Measurements from ENCODE around the gene PAPPA. TPM values are rescaled to one million over a fixed set of nuclear protein-coding genes. Genes with fewer than 3 reads are reported as not detected.

Gene PAPPA
- total RNA-seq, 1 experiment from 2014 or later = 2.5 TPM

GRCh38 chr9:116278326-116278725 lies 124.7 kb downstream of the PAPPA start:
- Histone ChIP-seq H3K36me3 (no peaks in the 10 kb centered on the region), H3K4me3 (no peak overlapping the region), H3K27ac (no peak overlapping the region), H3K27me3 (no peaks in the 10 kb centered on the region), H3K9me3 (replicated peaks) (no peaks in the 10 kb centered on the region), H3K4me1 (peaks cover 6% of the 10 kb centered on the region; the same call in 1 of the 2 replicates)
- DNase-seq = no peak

GRCh38 chr9:116279230-116279629 lies 125.6 kb downstream of the PAPPA start:
- no peak overlapping the region for H3K4me3 ChIP-seq
- DNase-seq = no peak
- H3K36me3 ChIP-seq = no peaks in the 10 kb centered on the region
- H3K9me3 ChIP-seq (replicated peaks) = no peaks in the 10 kb centered on the region
- H3K27me3 ChIP-seq = no peaks in the 10 kb centered on the region
- H3K27ac ChIP-seq = no peak overlapping the region
- H3K4me1 ChIP-seq = peaks cover 6% of the 10 kb centered on the region; the same call in 1 of the 2 replicates

GRCh38 chr9:116280529-116280928 lies 126.9 kb downstream of the PAPPA start:
- Histone ChIP-seq H3K36me3 (no peaks in the 10 kb centered on the region), H3K27ac (no peak overlapping the region), H3K4me1 (peaks cover 5% of the 10 kb centered on the region; the same call in 1 of the 2 replicates), H3K4me3 (no peak overlapping the region), H3K9me3 (replicated peaks) (no peaks in the 10 kb centered on the region), H3K27me3 (no peaks in the 10 kb centered on the region)
- peak in 1 of 2 experiments; percentile 6 for DNase-seq

GRCh38 chr9:116282597-116282996 lies 129.0 kb downstream of the PAPPA start:
- no peak overlapping the region for H3K27ac ChIP-seq
- H3K27me3 ChIP-seq = no peaks in the 10 kb centered on the region
- DNase-seq = no peak
- no peaks in the 10 kb centered on the region for H3K36me3 ChIP-seq
- no peak overlapping the region for H3K4me3 ChIP-seq
- H3K4me1 ChIP-seq = no peaks in the 10 kb centered on the region
- no peaks in the 10 kb centered on the region for H3K9me3 ChIP-seq (replicated peaks)

GRCh38 chr9:116284518-116284917 lies 130.9 kb downstream of the PAPPA start:
- DNase-seq = no peak
- no peaks in the 10 kb centered on the region for H3K4me1 ChIP-seq
- H3K4me3 ChIP-seq = no peak overlapping the region
- H3K9me3 ChIP-seq (replicated peaks) = no peaks in the 10 kb centered on the region
- no peaks in the 10 kb centered on the region for H3K27me3 ChIP-seq
- no peak overlapping the region for H3K27ac ChIP-seq
- H3K36me3 ChIP-seq = no peaks in the 10 kb centered on the region

- Histone ChIP-seq H3K27me3 (no peaks in the 10 kb centered on the region), H3K36me3 (no peaks in the 10 kb centered on the region)
Measured at GRCh38 chr9:116285320-116285719, 131.7 kb downstream of the PAPPA start.

GRCh38 chr9:116286297-116286696 lies 132.7 kb downstream of the PAPPA start:
- Histone ChIP-seq H3K4me3 (no peak overlapping the region), H3K4me1 (no peaks in the 10 kb centered on the region), H3K27me3 (no peaks in the 10 kb centered on the region), H3K36me3 (no peaks in the 10 kb centered on the region), H3K27ac (no peak overlapping the region), H3K9me3 (replicated peaks) (no peaks in the 10 kb centered on the region)
- DNase-seq = no peak

More at GRCh38 chr9:116285320-116285719, 131.7 kb downstream of the PAPPA start:
- H3K9me3 ChIP-seq (replicated peaks) = no peaks in the 10 kb centered on the region
- H3K27ac ChIP-seq = no peak overlapping the region
- no peak for DNase-seq
- H3K4me3 ChIP-seq = no peak overlapping the region
- H3K4me1 ChIP-seq = no peaks in the 10 kb centered on the region

- no peaks in the 10 kb centered on the region for H3K27me3 ChIP-seq
- no peaks in the 10 kb centered on the region for H3K9me3 ChIP-seq (replicated peaks)
- no peak overlapping the region for H3K4me3 ChIP-seq
- H3K27ac ChIP-seq = no peak overlapping the region
- no peak for DNase-seq
- no peaks in the 10 kb centered on the region for H3K4me1 ChIP-seq
- no peaks in the 10 kb centered on the region for H3K36me3 ChIP-seq
Measured at GRCh38 chr9:116287721-116288120, 134.1 kb downstream of the PAPPA start.

- peak; percentile 36 to 61 for DNase-seq
- Histone ChIP-seq H3K9me3 (replicated peaks) (no peaks in the 10 kb centered on the region), H3K27ac (no peak overlapping the region), H3K4me3 (no peak overlapping the region), H3K36me3 (no peaks in the 10 kb centered on the region), H3K27me3 (no peaks in the 10 kb centered on the region), H3K4me1 (no peaks in the 10 kb centered on the region)
Measured at GRCh38 chr9:116288658-116289057, 135.1 kb downstream of the PAPPA start.

GRCh38 chr9:116297346-116297745 lies 143.8 kb downstream of the PAPPA start:
- Histone ChIP-seq H3K27ac (no peak overlapping the region), H3K4me1 (no peaks in the 10 kb centered on the region), H3K27me3 (no peaks in the 10 kb centered on the region), H3K36me3 (no peaks in the 10 kb centered on the region), H3K4me3 (no peak overlapping the region), H3K9me3 (replicated peaks) (no peaks in the 10 kb centered on the region)
- no peak for DNase-seq

- H3K27ac ChIP-seq = no peak overlapping the region
- H3K9me3 ChIP-seq (replicated peaks) = no peaks in the 10 kb centered on the region
- H3K4me3 ChIP-seq = no peak overlapping the region
- H3K4me1 ChIP-seq = no peaks in the 10 kb centered on the region
- DNase-seq = no peak
- no peaks in the 10 kb centered on the region for H3K36me3 ChIP-seq
- H3K27me3 ChIP-seq = no peaks in the 10 kb centered on the region
Measured at GRCh38 chr9:116298249-116298648, 144.7 kb downstream of the PAPPA start.

GRCh38 chr9:116298878-116299391 lies 145.3 kb downstream of the PAPPA start:
- H3K27me3 ChIP-seq = no peaks in the 10 kb centered on the region
- H3K4me1 ChIP-seq = peaks cover under 1% of the 10 kb centered on the region; the same call in 1 of the 2 replicates
- H3K4me3 ChIP-seq = no peak overlapping the region
- H3K27ac ChIP-seq = no peak overlapping the region
- DNase-seq = no peak
- H3K36me3 ChIP-seq = no peaks in the 10 kb centered on the region
- H3K9me3 ChIP-seq (replicated peaks) = no peaks in the 10 kb centered on the region

- no peaks in the 10 kb centered on the region for H3K36me3 ChIP-seq
- peaks cover 9% of the 10 kb centered on the region; the same call in 1 of the 2 replicates for H3K4me1 ChIP-seq
- no peak for DNase-seq
- no peak overlapping the region for H3K27ac ChIP-seq
- H3K9me3 ChIP-seq (replicated peaks) = no peaks in the 10 kb centered on the region
- H3K27me3 ChIP-seq = no peaks in the 10 kb centered on the region
- no peak overlapping the region for H3K4me3 ChIP-seq
Measured at GRCh38 chr9:116300360-116300870, 146.8 kb downstream of the PAPPA start.

GRCh38 chr9:116303270-116303669 lies 149.7 kb downstream of the PAPPA start:
- Histone ChIP-seq H3K4me3 (no peak overlapping the region), H3K9me3 (replicated peaks) (no peaks in the 10 kb centered on the region), H3K27ac (no peak overlapping the region), H3K27me3 (no peaks in the 10 kb centered on the region), H3K4me1 (peaks cover 9% of the 10 kb centered on the region; the same call in 1 of the 2 replicates), H3K36me3 (no peaks in the 10 kb centered on the region)
- DNase-seq = no peak

- H3K36me3 ChIP-seq = no peaks in the 10 kb centered on the region
- no peak overlapping the region; the same call in 1 of the 2 replicates for H3K27ac ChIP-seq
- no peak overlapping the region for H3K4me3 ChIP-seq
- H3K27me3 ChIP-seq = no peaks in the 10 kb centered on the region
- peaks cover 9% of the 10 kb centered on the region; the same call in 1 of the 2 replicates for H3K4me1 ChIP-seq
- DNase-seq = no peak
- H3K9me3 ChIP-seq (replicated peaks) = no peaks in the 10 kb centered on the region
Measured at GRCh38 chr9:116303886-116304538, 150.4 kb downstream of the PAPPA start.
